SU-DHL-6 (cell line): Measurements from ENCODE around the gene VSTM4.

Source experiments
- H2AFZ ChIP-seq: fragments of 200-600 bp; sonication (generic); 2 replicates; pipeline ENCODE4 v1.6.1; 2014; ENCODE audit warnings: low read depth, mild to moderate bottlenecking, moderate library complexity, mixed read lengths, antibody characterized with exemption, low read length; ENCODE audit not compliant: severe bottlenecking
- H3F3A ChIP-seq: fragments of 200-600 bp; shearing (Covaris generic); 2 replicates; pipeline ENCODE4 v1.6.0; 2016; ENCODE audit warnings: antibody characterized with exemption, mild to moderate bottlenecking; ENCODE audit not compliant: insufficient read depth
- H3K27ac ChIP-seq: fragments of 200-600 bp; sonication (generic); 2 replicates; pipeline ENCODE4 v1.5.1; 2016; ENCODE audit warnings: low read depth, mild to moderate bottlenecking, low read length, moderate library complexity, mixed read lengths
- H3K27me3 ChIP-seq: fragments of 200-600 bp; sonication (generic), shearing (Covaris generic); 2 replicates; pipeline ENCODE4 v1.6.0; 2014; ENCODE audit warnings: mild to moderate bottlenecking, low read length
- H3K36me3 ChIP-seq: fragments of 200-600 bp; sonication (generic); 2 replicates; pipeline ENCODE4 v1.6.1; 2014; ENCODE audit warnings: mild to moderate bottlenecking, low read length, mixed read lengths
- H3K4me2 ChIP-seq: fragments of 300-600, 200-600 bp; shearing (Covaris generic), sonication (generic); 2 replicates; pipeline ENCODE4 v1.6.0; 2014; ENCODE audit warnings: low read length, low read depth, mild to moderate bottlenecking; ENCODE audit not compliant: poor library complexity, severe bottlenecking
- H3K4me3 ChIP-seq: fragments of 200-600 bp; sonication (generic); 2 replicates; pipeline ENCODE4 v1.5.1; 2014; ENCODE audit warnings: antibody characterized with exemption, low read length, mild to moderate bottlenecking, mixed read lengths; ENCODE audit not compliant: insufficient read depth, poor library complexity, severe bottlenecking
- H3K79me2 ChIP-seq: fragments of 200-600 bp; sonication (generic); 2 replicates; pipeline ENCODE4 v1.6.1; 2014; ENCODE audit warnings: mild to moderate bottlenecking, low read length, moderate library complexity; ENCODE audit not compliant: insufficient read depth
- H3K9ac ChIP-seq: fragments of 200-600 bp; sonication (generic); 2 replicates; pipeline ENCODE4 v1.7.0; 2014; ENCODE audit warnings: mild to moderate bottlenecking, low read length
- H3K9me2 ChIP-seq: fragments of 200-600 bp; sonication (generic); replicated peaks from 2 replicates; pipeline ENCODE4 v1.6.1; 2014; ENCODE audit warnings: low read length; ENCODE audit not compliant: insufficient read depth
- H3K9me3 ChIP-seq: fragments of 200-600 bp; sonication (generic); 2 replicates; pipeline ENCODE4 v1.6.1; 2014; ENCODE audit warnings: low read length, mixed read lengths; ENCODE audit not compliant: insufficient read depth
- H4K20me1 ChIP-seq: fragments of 200-600 bp; sonication (generic); 2 replicates; pipeline ENCODE4 v1.6.1; 2014; ENCODE audit warnings: low read depth, mild to moderate bottlenecking, antibody characterized with exemption, low read length, moderate library complexity, mixed read lengths
- EZH2phosphoT487 ChIP-seq: fragments of 200-600 bp; sonication (generic), shearing (Covaris generic); conservative IDR thresholded peaks from 2 replicates; pipeline ENCODE4 v1.6.1; 2018; ENCODE audit warnings: mild to moderate bottlenecking, antibody characterized with exemption, low read length, moderate library complexity, mixed read lengths
- TF ChIP-seq, protein P1 (sequence below): fragments of 200-600 bp; sonication (generic); IDR thresholded peaks from one replicate; pipeline ENCODE4 v1.5.1; 2017; ENCODE audit warnings: antibody characterized with exemption, mild to moderate bottlenecking, low read length, moderate library complexity; ENCODE audit not compliant: insufficient read depth, poor library complexity, severe bottlenecking

Gene VSTM4

DNA sequence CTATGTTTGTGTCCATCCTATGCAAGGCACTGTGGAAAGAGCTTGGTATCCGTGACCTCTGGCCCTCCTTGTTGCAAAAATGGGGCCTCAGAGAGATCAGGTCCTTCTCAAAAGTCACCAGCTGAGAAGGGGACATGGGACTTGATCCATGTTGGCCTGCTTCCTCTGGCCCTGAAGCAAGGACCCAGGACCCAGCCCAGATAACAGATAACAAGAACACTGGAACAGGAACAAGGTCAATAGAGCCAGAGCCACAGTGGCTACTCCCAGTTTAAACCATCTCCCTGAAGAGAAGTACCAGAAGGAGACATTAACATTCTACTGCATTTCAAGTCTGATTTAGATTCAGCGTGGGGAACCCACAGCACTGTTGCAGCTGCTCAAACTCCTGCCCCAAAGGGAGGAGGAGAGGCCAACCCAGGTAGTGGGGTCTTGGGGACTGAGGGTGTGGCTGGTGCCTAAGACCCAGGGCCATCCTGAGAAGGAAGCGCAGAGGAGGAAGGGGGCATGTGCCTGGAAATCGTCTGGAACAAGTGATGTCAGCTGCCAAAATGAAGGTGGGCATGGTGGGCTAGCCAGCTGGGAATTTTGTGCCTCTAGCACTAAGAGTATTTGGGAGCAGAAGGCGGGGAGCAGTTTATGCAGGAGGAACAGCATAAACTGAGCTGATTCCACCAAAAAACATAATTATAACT, 61.2 kb downstream of the VSTM4 start:
- Histone ChIP-seq H3K4me2 (no peak overlapping the region), H3K27ac (no peak overlapping the region), H3K9me3 (no peaks in the 10 kb centered on the region), H3F3A (no peaks in the 10 kb centered on the region), H3K9me2 (no peaks in the 10 kb centered on the region), H2AFZ (no peak overlapping the region), H4K20me1 (no peaks in the 10 kb centered on the region), H3K36me3 (no peaks in the 10 kb centered on the region), H3K27me3 (no peaks in the 10 kb centered on the region), H3K9ac (no peak overlapping the region), H3K4me3 (no peak overlapping the region), H3K79me2 (no peaks in the 10 kb centered on the region)
- TF ChIP-seq EZH2phosphoT487, result no peak
- TF ChIP-seq, protein P1, sequence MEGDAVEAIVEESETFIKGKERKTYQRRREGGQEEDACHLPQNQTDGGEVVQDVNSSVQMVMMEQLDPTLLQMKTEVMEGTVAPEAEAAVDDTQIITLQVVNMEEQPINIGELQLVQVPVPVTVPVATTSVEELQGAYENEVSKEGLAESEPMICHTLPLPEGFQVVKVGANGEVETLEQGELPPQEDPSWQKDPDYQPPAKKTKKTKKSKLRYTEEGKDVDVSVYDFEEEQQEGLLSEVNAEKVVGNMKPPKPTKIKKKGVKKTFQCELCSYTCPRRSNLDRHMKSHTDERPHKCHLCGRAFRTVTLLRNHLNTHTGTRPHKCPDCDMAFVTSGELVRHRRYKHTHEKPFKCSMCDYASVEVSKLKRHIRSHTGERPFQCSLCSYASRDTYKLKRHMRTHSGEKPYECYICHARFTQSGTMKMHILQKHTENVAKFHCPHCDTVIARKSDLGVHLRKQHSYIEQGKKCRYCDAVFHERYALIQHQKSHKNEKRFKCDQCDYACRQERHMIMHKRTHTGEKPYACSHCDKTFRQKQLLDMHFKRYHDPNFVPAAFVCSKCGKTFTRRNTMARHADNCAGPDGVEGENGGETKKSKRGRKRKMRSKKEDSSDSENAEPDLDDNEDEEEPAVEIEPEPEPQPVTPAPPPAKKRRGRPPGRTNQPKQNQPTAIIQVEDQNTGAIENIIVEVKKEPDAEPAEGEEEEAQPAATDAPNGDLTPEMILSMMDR, result no peak

DNA sequence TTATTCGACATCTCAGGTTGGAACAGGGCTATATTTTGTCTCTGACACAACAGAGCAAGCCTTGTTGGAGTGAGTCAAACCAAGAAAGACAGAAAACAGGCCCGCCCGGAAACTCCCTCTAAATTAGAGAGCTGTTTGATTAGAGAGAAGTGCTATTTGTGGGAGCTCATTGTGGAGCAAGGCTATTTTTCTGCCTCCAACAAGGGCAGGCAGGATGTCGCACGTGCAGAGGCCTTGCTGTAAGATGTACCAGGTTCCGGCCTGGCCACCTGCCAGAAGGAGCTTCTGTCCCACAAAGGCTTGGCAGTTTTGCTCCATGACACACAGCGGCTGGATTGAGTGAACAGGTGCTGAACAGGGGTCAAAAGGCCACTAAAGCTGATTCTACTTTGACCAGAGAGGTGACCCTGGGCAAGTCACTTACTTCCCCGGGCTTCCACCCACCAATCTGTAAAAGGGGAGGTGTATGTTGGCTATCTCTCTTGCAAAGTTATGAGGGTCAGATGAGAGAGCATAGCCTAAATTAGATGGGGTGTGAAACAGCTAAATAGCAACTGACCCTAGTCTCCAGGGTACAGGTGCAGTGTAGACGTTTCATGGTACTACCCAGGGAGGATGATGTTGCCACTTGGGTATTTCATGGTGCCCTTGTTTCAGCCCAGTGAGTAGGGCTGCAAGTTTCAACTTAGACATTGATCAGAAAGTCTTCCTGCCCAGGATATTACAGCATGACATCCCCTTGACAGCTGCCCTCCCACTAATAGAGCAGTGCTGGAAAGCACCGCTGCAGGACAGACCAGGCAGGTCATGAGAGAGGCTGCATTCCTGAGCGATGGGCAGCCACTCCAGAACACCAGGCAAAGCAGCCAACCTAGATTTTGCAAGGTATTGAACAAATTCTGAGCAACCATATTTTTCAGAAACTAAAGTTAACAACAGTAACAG, 62.0 kb downstream of the VSTM4 start:
- Histone ChIP-seq H3K27me3 (no peaks in the 10 kb centered on the region), H3K9me3 (no peaks in the 10 kb centered on the region), H3K36me3 (no peaks in the 10 kb centered on the region), H3F3A (no peaks in the 10 kb centered on the region), H3K4me3 (no peak overlapping the region), H3K27ac (no peak overlapping the region), H3K79me2 (no peaks in the 10 kb centered on the region), H3K4me2 (peak overlapping the region; percentile 10), H2AFZ (no peak overlapping the region), H3K9me2 (no peaks in the 10 kb centered on the region), H4K20me1 (no peaks in the 10 kb centered on the region), H3K9ac (no peak overlapping the region)
- TF ChIP-seq EZH2phosphoT487, result no peak
- TF ChIP-seq, protein P1, result no peak

DNA sequence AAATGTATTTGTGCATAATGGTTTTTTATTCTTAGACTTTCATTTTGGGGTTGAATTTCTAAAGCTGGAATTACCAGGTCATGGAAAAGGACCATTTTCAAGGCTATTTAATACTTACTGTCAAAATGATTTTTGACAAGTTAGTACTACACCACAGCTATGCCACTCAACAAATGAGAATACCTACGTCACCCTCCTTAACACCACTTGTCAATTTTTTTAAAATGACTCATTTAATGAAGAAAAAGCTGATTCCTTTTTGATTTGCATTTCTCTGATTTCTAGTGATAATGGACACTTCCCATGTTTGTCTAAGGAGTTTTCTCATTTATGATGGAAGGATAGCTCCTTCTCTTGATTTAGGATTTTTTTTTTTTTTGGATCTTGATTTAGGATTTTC, 63.3 kb downstream of the VSTM4 start:
- no peak overlapping the region for H3K9ac ChIP-seq
- H3K4me3 ChIP-seq, result no peak overlapping the region
- H3K27me3 ChIP-seq, result no peaks in the 10 kb centered on the region
- no peaks in the 10 kb centered on the region for H4K20me1 ChIP-seq
- H3K79me2 ChIP-seq, result no peaks in the 10 kb centered on the region
- TF ChIP-seq EZH2phosphoT487, result no peak
- TF ChIP-seq, protein P1, result no peak
- H3K9me3 ChIP-seq, result no peaks in the 10 kb centered on the region
- no peaks in the 10 kb centered on the region for H3F3A ChIP-seq
- H2AFZ ChIP-seq, result no peak overlapping the region
- H3K4me2 ChIP-seq, result no peak overlapping the region
- no peaks in the 10 kb centered on the region for H3K9me2 ChIP-seq
- H3K27ac ChIP-seq, result no peak overlapping the region
- no peaks in the 10 kb centered on the region for H3K36me3 ChIP-seq
